Trophoblast cell (in vitro differentiated cells and primary cell): ENCODE measurements around the gene SORCS3.

ENCODE experiments used
- DNase-seq, 2 donors: peaks; one replicate each; pipeline ENCODE4 v3.0.0-alpha.2; 2016
- H2AFZ ChIP-seq: 2 replicates; pipeline ENCODE4 v1.6.1; 2013; ENCODE audit warnings: low read length, moderate library complexity, mild to moderate bottlenecking; ENCODE audit not compliant: insufficient read depth, poor library complexity
- H2AK5ac ChIP-seq: 2 replicates; pipeline ENCODE4 v1.6.1; 2013; ENCODE audit warnings: mild to moderate bottlenecking, low read length
- H2BK120ac ChIP-seq: 2 replicates; pipeline ENCODE4 v1.6.1; 2013; ENCODE audit warnings: low read length, mild to moderate bottlenecking, moderate library complexity; ENCODE audit not compliant: insufficient read depth, poor library complexity
- H2BK12ac ChIP-seq: 2 replicates; pipeline ENCODE4 v1.6.1; 2013; ENCODE audit warnings: mild to moderate bottlenecking, low read length, moderate library complexity
- H2BK5ac ChIP-seq: 2 replicates; pipeline ENCODE4 v1.6.1; 2013; ENCODE audit warnings: low read length, low read depth, moderate library complexity, mild to moderate bottlenecking; ENCODE audit not compliant: poor library complexity
- H3K14ac ChIP-seq: 2 replicates; pipeline ENCODE4 v1.6.1; 2013; ENCODE audit warnings: mild to moderate bottlenecking, low read length
- H3K18ac ChIP-seq: 2 replicates; pipeline ENCODE4 v1.6.1; 2013; ENCODE audit warnings: mild to moderate bottlenecking, low read length
- H3K23ac ChIP-seq: 2 replicates; pipeline ENCODE4 v1.6.1; 2013; ENCODE audit warnings: low read length
- H3K27ac ChIP-seq: 2 replicates; pipeline ENCODE4 v1.5.1; 2013; ENCODE audit warnings: low read depth, mild to moderate bottlenecking, inconsistent platforms, low read length, moderate library complexity
- H3K27me3 ChIP-seq: 2 replicates; pipeline ENCODE4 v1.6.1; 2013; ENCODE audit warnings: inconsistent platforms, mild to moderate bottlenecking, low read length, moderate library complexity; ENCODE audit not compliant: insufficient read depth
- H3K36me3 ChIP-seq, 2 experiments: 1 replicate in 1 of 2; 2 replicates in 1 of 2; pipeline ENCODE4 v1.6.1; 2013; ENCODE audit warnings: low read length in 2 of 2, mild to moderate bottlenecking in 2 of 2, moderate library complexity in 1 of 2; ENCODE audit not compliant: insufficient read depth in 2 of 2, control insufficient read depth in 1 of 2
- H3K4ac ChIP-seq: 2 replicates; pipeline ENCODE4 v1.6.1; 2013; ENCODE audit warnings: low read depth, mild to moderate bottlenecking, low read length, moderate library complexity
- H3K4me1 ChIP-seq, 2 experiments: 1 replicate in 1 of 2; 2 replicates in 1 of 2; pipeline ENCODE4 v1.6.1; 2013; ENCODE audit warnings: low read length in 2 of 2, mild to moderate bottlenecking in 2 of 2, moderate library complexity in 1 of 2; ENCODE audit not compliant: insufficient read depth in 2 of 2, control insufficient read depth in 1 of 2
- H3K4me2 ChIP-seq: 2 replicates; pipeline ENCODE4 v1.6.1; 2013; ENCODE audit warnings: inconsistent platforms, mild to moderate bottlenecking, low read length, moderate library complexity
- H3K4me3 ChIP-seq: 2 replicates; pipeline ENCODE4 v1.5.1; 2013; ENCODE audit warnings: mild to moderate bottlenecking, low read depth, low read length, inconsistent platforms
- H3K79me1 ChIP-seq: one replicate; pipeline ENCODE4 v1.6.1; 2013; ENCODE audit warnings: low read length
- H3K79me2 ChIP-seq: 2 replicates; pipeline ENCODE4 v1.6.1; 2013; ENCODE audit warnings: low read length, mild to moderate bottlenecking; ENCODE audit not compliant: control insufficient read depth, insufficient read depth, poor library complexity
- H3K9ac ChIP-seq: 2 replicates; pipeline ENCODE4 v1.6.1; 2013; ENCODE audit warnings: mild to moderate bottlenecking, low read length
- H3K9me3 ChIP-seq: 2 replicates; pipeline ENCODE4 v1.6.1; 2013; ENCODE audit warnings: low read depth, mild to moderate bottlenecking, control low read depth, inconsistent platforms, low read length; ENCODE audit not compliant: insufficient read depth
- H4K12ac ChIP-seq: 2 replicates; pipeline ENCODE4 v1.6.1; 2013; ENCODE audit warnings: low read depth, mild to moderate bottlenecking, low read length, moderate library complexity
- H4K8ac ChIP-seq: 2 replicates; pipeline ENCODE4 v1.6.1; 2013; ENCODE audit warnings: low read depth, mild to moderate bottlenecking, low read length, moderate library complexity
- H4K91ac ChIP-seq: one replicate; pipeline ENCODE4 v1.6.1; 2013; ENCODE audit warnings: low read depth, mild to moderate bottlenecking, low read length, moderate library complexity
- WGBS: extraction: QIAGEN DNeasy Blood & Tissue Kit; methylation state at CpG from one replicate; pipeline ENCODE4 v1.1.7; 2013; ENCODE audit warnings: missing lambda C conversion rate; ENCODE audit not compliant: insufficient read length, insufficient coverage; ENCODE audit errors: extremely low coverage; 5-methylcytosine and 5-hydroxymethylcytosine counted together

SORCS3 gene

GRCh38 chr10:104612571-104613205 is 28.4 kb upstream of the SORCS3 start:
- Histone ChIP-seq H3K4me2 (no peak overlapping the region), H3K4ac (no peak overlapping the region), H2BK12ac (no peak overlapping the region), H3K14ac (no peak overlapping the region), H3K18ac (no peak overlapping the region), H3K23ac (no peak overlapping the region), H2BK5ac (no peak overlapping the region), H3K27ac (no peak overlapping the region), H3K9ac (no peak overlapping the region), H3K4me1 (no peaks in the 10 kb centered on the region), H3K79me2 (no peaks in the 10 kb centered on the region), H3K27me3 (no peaks in the 10 kb centered on the region), H3K36me3 (no peaks in the 10 kb centered on the region), H4K12ac (no peak overlapping the region), H2BK120ac (no peak overlapping the region), H3K9me3 (peaks cover 8% of the 10 kb centered on the region), H2AFZ (no peak overlapping the region), H3K79me1 (no peaks in the 10 kb centered on the region), H2AK5ac (no peak overlapping the region), H3K4me3 (no peak overlapping the region), H4K8ac (no peak overlapping the region), H4K91ac (no peak overlapping the region)
- DNase-seq: no peak
- whole genome bisulfite sequencing: no CpG with 5 or more reads among the region's 6 CpGs

GRCh38 chr10:104613406-104613805 is 27.7 kb upstream of the SORCS3 start:
- Histone ChIP-seq H3K18ac (no peak overlapping the region), H3K27ac (no peak overlapping the region), H2BK120ac (no peak overlapping the region), H4K12ac (no peak overlapping the region), H3K36me3 (no peaks in the 10 kb centered on the region), H3K9ac (no peak overlapping the region), H3K4me1 (peaks cover 0 to 2% of the 10 kb centered on the region in 2 experiments), H2BK5ac (no peak overlapping the region), H2AK5ac (no peak overlapping the region), H3K4ac (no peak overlapping the region), H4K91ac (no peak overlapping the region), H3K23ac (no peak overlapping the region), H3K27me3 (no peaks in the 10 kb centered on the region), H4K8ac (no peak overlapping the region), H3K4me2 (no peak overlapping the region), H3K4me3 (no peak overlapping the region), H2BK12ac (no peak overlapping the region), H3K14ac (no peak overlapping the region), H3K79me1 (no peaks in the 10 kb centered on the region), H3K9me3 (peaks cover 4% of the 10 kb centered on the region), H3K79me2 (no peaks in the 10 kb centered on the region), H2AFZ (no peak overlapping the region)
- DNase-seq: no peak
- WGBS: no CpG with 5 or more reads among the region's 2 CpGs

- Histone ChIP-seq H3K36me3 (no peaks in the 10 kb centered on the region), H4K91ac (no peak overlapping the region), H3K27ac (no peak overlapping the region), H3K9me3 (peaks cover 2% of the 10 kb centered on the region), H3K18ac (no peak overlapping the region), H3K27me3 (no peaks in the 10 kb centered on the region), H3K79me2 (no peaks in the 10 kb centered on the region), H3K4me2 (no peak overlapping the region), H3K23ac (no peak overlapping the region), H2AK5ac (no peak overlapping the region), H3K4me3 (no peak overlapping the region), H2AFZ (no peak overlapping the region), H3K79me1 (no peaks in the 10 kb centered on the region), H2BK12ac (no peak overlapping the region), H2BK120ac (no peak overlapping the region), H4K8ac (no peak overlapping the region), H3K4me1 (peaks cover 0 to 2% of the 10 kb centered on the region in 2 experiments), H4K12ac (no peak overlapping the region), H3K9ac (no peak overlapping the region), H3K4ac (no peak overlapping the region), H2BK5ac (no peak overlapping the region), H3K14ac (no peak overlapping the region)
- WGBS: no CpG with 5 or more reads among the region's 6 CpGs
- peak; percentile 61 to 81 for DNase-seq
Measured at GRCh38 chr10:104614245-104614831, 26.8 kb upstream of the SORCS3 start.

GRCh38 chr10:104615136-104615535 is 26.0 kb upstream of the SORCS3 start:
- Histone ChIP-seq H2BK120ac (no peak overlapping the region), H3K23ac (no peak overlapping the region), H3K9me3 (peaks cover 2% of the 10 kb centered on the region), H3K18ac (no peak overlapping the region), H3K4ac (no peak overlapping the region), H3K4me2 (no peak overlapping the region), H3K27me3 (no peaks in the 10 kb centered on the region), H4K8ac (no peak overlapping the region), H4K91ac (no peak overlapping the region), H3K9ac (no peak overlapping the region), H2BK12ac (no peak overlapping the region), H3K79me2 (no peaks in the 10 kb centered on the region), H2AK5ac (no peak overlapping the region), H3K36me3 (no peaks in the 10 kb centered on the region), H2AFZ (no peak overlapping the region), H3K27ac (no peak overlapping the region), H2BK5ac (no peak overlapping the region), H3K14ac (no peak overlapping the region), H4K12ac (no peak overlapping the region), H3K79me1 (no peaks in the 10 kb centered on the region), H3K4me1 (peaks cover 0 to 2% of the 10 kb centered on the region in 2 experiments), H3K4me3 (no peak overlapping the region)
- no peak for DNase-seq
- WGBS: no CpG with 5 or more reads among the region's 2 CpGs
